PC-3 (cell line): ENCODE measurements around the gene RXRA. TPM values are rescaled to one million over a fixed set of nuclear protein-coding genes. Genes with fewer than 3 reads are reported as not detected.

Source experiments
- ATAC-seq: fragments of 200-7000 bp; cut with Tn5 transposase; 2 replicates; pipeline ENCODE4 v1.9.1; 2020; ENCODE audit warnings: mild to moderate bottlenecking, moderate library complexity
- BruUV-seq: library from RNA; stranded (reverse); fragments of 400-500 nt; replicated peaks from 2 replicates; lab custom pipeline; 2021; lab: Mats Ljungman, UMichigan
- CTCF ChIA-PET: fragments of 300-600 bp; sonication (Branson Sonifier 250); formaldehyde crosslinking; loops from one replicate; lab custom pipeline; 2022; ENCODE audit warnings: antibody characterized with exemption; lab: Charles Lee
- POLR2A ChIA-PET: fragments of 300-600 bp; sonication (Branson Sonifier 250); formaldehyde crosslinking; loops from one replicate; lab custom pipeline; 2022; ENCODE audit warnings: antibody characterized with exemption; ENCODE audit not compliant: unreplicated experiment; lab: Charles Lee
- DNase-seq: peaks from one replicate; pipeline ENCODE4 v3.0.0-alpha.2; 2015
- H2AFZ ChIP-seq: fragments of 300-600 bp; sonication (generic); 2 replicates; pipeline ENCODE4 v1.6.0; 2016; ENCODE audit warnings: antibody characterized with exemption, low read length
- H3F3A ChIP-seq: fragments of 300-600 bp; sonication (generic); one replicate; pipeline ENCODE4 v1.6.0; 2017; ENCODE audit warnings: antibody characterized with exemption, low read length, control low read depth, mild to moderate bottlenecking; ENCODE audit not compliant: unreplicated experiment
- H3K27ac ChIP-seq: fragments of 300-600 bp; sonication (generic); 2 replicates; pipeline ENCODE4 v1.5.1; 2016; ENCODE audit warnings: mild to moderate bottlenecking, low read length
- H3K27me3 ChIP-seq: fragments of 300-600 bp; sonication (generic); 2 replicates; pipeline ENCODE4 v1.6.1; 2016; ENCODE audit warnings: low read length, mixed read lengths
- H3K36me3 ChIP-seq: fragments of 300-600 bp; sonication (generic); 2 replicates; pipeline ENCODE4 v1.6.1; 2016; ENCODE audit warnings: low read depth, mixed run types, low read length, mixed read lengths
- H3K4me1 ChIP-seq: fragments of 300-600 bp; sonication (generic); 2 replicates; pipeline ENCODE4 v1.5.1; 2016; ENCODE audit warnings: low read length; ENCODE audit not compliant: insufficient read depth
- H3K4me2 ChIP-seq: fragments of 300-600 bp; sonication (generic); 2 replicates; pipeline ENCODE4 v1.6.0; 2016; ENCODE audit warnings: low read length
- H3K4me3 ChIP-seq: fragments of 300-600 bp; sonication (generic); 2 replicates; pipeline ENCODE4 v1.5.1; 2016; ENCODE audit warnings: mild to moderate bottlenecking, low read length, mixed read lengths
- H3K79me2 ChIP-seq: fragments of 300-600 bp; sonication (generic); 2 replicates; pipeline ENCODE4 v1.6.1; 2017; ENCODE audit warnings: low read length, mixed read lengths
- H3K9ac ChIP-seq: fragments of 300-600 bp; sonication (generic); 2 replicates; pipeline ENCODE4 v1.6.0; 2016; ENCODE audit warnings: mild to moderate bottlenecking, low read length
- H3K9me2 ChIP-seq: fragments of 300-600 bp; sonication (generic); replicated peaks from 2 replicates; pipeline ENCODE4 v1.6.1; 2016; ENCODE audit warnings: mixed run types, low read length, mixed read lengths
- H3K9me3 ChIP-seq: fragments of 300-600 bp; sonication (generic); 2 replicates; pipeline ENCODE4 v1.6.1; 2016; ENCODE audit warnings: low read length, mixed read lengths
- H4K20me1 ChIP-seq: fragments of 300-600 bp; sonication (generic); 2 replicates; pipeline ENCODE4 v1.6.1; 2016; ENCODE audit warnings: low read length, mixed read lengths
- CTCF ChIP-seq: fragments of 300-600 bp; sonication (generic); conservative IDR thresholded peaks from 2 replicates; pipeline ENCODE4 v1.5.1; 2017; ENCODE audit warnings: antibody characterized with exemption, low read depth, mild to moderate bottlenecking, low read length
- EZH2 ChIP-seq: fragments of 300-600 bp; sonication (generic); IDR thresholded peaks from one replicate; pipeline ENCODE4 v1.6.1; 2017; ENCODE audit warnings: antibody characterized with exemption, mild to moderate bottlenecking, low read length; ENCODE audit not compliant: unreplicated experiment
- EZH2phosphoT487 ChIP-seq: fragments of 300-600 bp; sonication (generic); IDR thresholded peaks from 2 replicates; pipeline ENCODE4 v1.6.1; 2018; ENCODE audit warnings: mild to moderate bottlenecking, antibody characterized with exemption, low read length, borderline replicate concordance
- intact Hi-C: fragments of 100-400 bp; cut with micrococcal nuclease; formaldehyde crosslinking; loops from 2 replicates; pipeline ENCODE4 v1.9.0; 2023
- total RNA-seq: library from RNA; depleted of rRNA; stranded (reverse); fragments of >200 nt; gene quantifications from 2 replicates; pipeline ENCODE4 v1.2.3, GENCODE V29; 2014

The RXRA gene
- total RNA-seq, 1 experiment from 2014 or later = 17.5 TPM

- POLR2A ChIA-PET = no interaction called here
Observed at GRCh38 chr9:134404376-134405358, 78.4 kb downstream of the RXRA start.

GRCh38 chr9:134405527-134405926, 79.3 kb downstream of the RXRA start:
- ChIA-PET POLR2A (no interaction called here), CTCF (no interaction called here)
- Histone ChIP-seq H3K4me3 (no peak overlapping the region), H3K36me3 (no peaks in the 10 kb centered on the region), H3K79me2 (peaks cover 8% of the 10 kb centered on the region; the same call in 1 of the 2 replicates), H2AFZ (no peak overlapping the region), H3K4me1 (peaks cover 15% of the 10 kb centered on the region), H3K9me2 (no peaks in the 10 kb centered on the region), H3K27me3 (no peaks in the 10 kb centered on the region), H3F3A (no peaks in the 10 kb centered on the region), H3K9ac (no peak overlapping the region), H4K20me1 (no peaks in the 10 kb centered on the region), H3K9me3 (no peaks in the 10 kb centered on the region), H3K27ac (no peak overlapping the region), H3K4me2 (no peak overlapping the region)
- no peak for ATAC-seq
- intact Hi-C loops = no loop called here
- TF ChIP-seq EZH2phosphoT487 (no peak), EZH2 (no peak), CTCF (no peak)
- DNase-seq = no peak
- no TSS peak for BruUV-seq

More at GRCh38 chr9:134404376-134405358, 78.4 kb downstream of the RXRA start:
- H3K9me3 ChIP-seq = no peaks in the 10 kb centered on the region
- H3K4me3 ChIP-seq = no peak overlapping the region
- no peaks in the 10 kb centered on the region for H3K27me3 ChIP-seq
- H3F3A ChIP-seq = no peaks in the 10 kb centered on the region
- no TSS peak for BruUV-seq
- intact Hi-C loops = no loop called here
- no peaks in the 10 kb centered on the region for H3K36me3 ChIP-seq
- no peaks in the 10 kb centered on the region for H3K9me2 ChIP-seq
- no peak overlapping the region for H3K9ac ChIP-seq
- no peak for ATAC-seq
- CTCF ChIA-PET = no interaction called here
- no peak overlapping the region for H2AFZ ChIP-seq
- no peak overlapping the region for H3K4me2 ChIP-seq
- no peak for DNase-seq
- no peaks in the 10 kb centered on the region for H4K20me1 ChIP-seq
- no peak for TF ChIP-seq EZH2
- H3K4me1 ChIP-seq = peaks cover 15% of the 10 kb centered on the region
- H3K79me2 ChIP-seq = peaks cover 13% of the 10 kb centered on the region; the same call in 1 of the 2 replicates
- no peak overlapping the region for H3K27ac ChIP-seq

GRCh38 chr9:134406366-134407120, 80.3 kb downstream of the RXRA start:
- no peaks in the 10 kb centered on the region for H3K9me3 ChIP-seq
- TF ChIP-seq EZH2phosphoT487 = no peak
- TF ChIP-seq EZH2 = no peak
- no TSS peak for BruUV-seq
- ATAC-seq (peak; percentile 9; the same call in 1 of the 2 replicates), DNase-seq (no peak)
- H3F3A ChIP-seq = no peaks in the 10 kb centered on the region
- intact Hi-C loops = no loop called here
- ChIA-PET CTCF (no interaction called here), POLR2A (interaction anchor here (0.6 kb wide), 1 partner anchor 80 kb away, joined by 3 read pairs; no protein-coding TSS in a partner anchor)
- peak overlapping the region; percentile 90 for H3K27ac ChIP-seq
- peak overlapping the region; percentile 71 for H3K4me2 ChIP-seq
- H3K9ac ChIP-seq = peak overlapping the region; percentile 82
- peak overlapping the region; percentile 63; the same call in 1 of the 2 replicates for H2AFZ ChIP-seq
- H3K27me3 ChIP-seq = no peaks in the 10 kb centered on the region
- no peaks in the 10 kb centered on the region for H4K20me1 ChIP-seq
- no peaks in the 10 kb centered on the region for H3K9me2 ChIP-seq
- peaks cover 15% of the 10 kb centered on the region for H3K4me1 ChIP-seq
- peaks cover 8% of the 10 kb centered on the region; the same call in 1 of the 2 replicates for H3K79me2 ChIP-seq
- H3K36me3 ChIP-seq = no peaks in the 10 kb centered on the region
- peak overlapping the region; percentile 56; the same call in 1 of the 2 replicates for H3K4me3 ChIP-seq
